K562 (cell line): ENCODE measurements around the gene STX7. TPM values are rescaled to one million over a fixed set of nuclear protein-coding genes. Genes with fewer than 3 reads are reported as not detected.

Experiments
- ATAC-seq: fragments of 200-7000 bp; cut with Tn5 transposase; 3 replicates; pipeline ENCODE4 v1.9.1; 2020; ENCODE audit warnings: moderate library complexity
- BruUV-seq: library from RNA; stranded (reverse); fragments of 400-500 nt; replicated peaks from 2 replicates; lab custom pipeline; 2021; lab: Mats Ljungman, UMichigan
- CTCF ChIA-PET: fragments of 300-600 bp; formaldehyde crosslinking; extraction: SDS; loops from one replicate; lab custom pipeline; 2021; ENCODE audit warnings: low intra/inter-chr PET ratio; lab: Yijun Ruan, JAX
- POLR2A ChIA-PET: fragments of 300-600, 350-650 bp; sonication (Branson Sonifier 250); formaldehyde crosslinking; extraction: SDS; loops from one replicate; lab custom pipeline; 2021; ENCODE audit warnings: antibody characterized with exemption, inconsistent platforms; lab: Yijun Ruan, JAX
- DNase-seq, 4 experiments: peaks; one replicate each; pipeline versions ENCODE4 v3.0.0 to v3.0.0-alpha.2; 2011 to 2018; ENCODE audit warnings: low spot score in 3 of 4, mixed read lengths in 3 of 4; ENCODE audit errors: extremely low read depth in 1 of 4
- FAIRE-seq: peaks from 2 replicates; lab custom pipeline; 2011; peaks lifted over from hg19 to GRCh38; lab: Jason Lieb, UNC
- H2AFZ ChIP-seq: 2 replicates; pipeline ENCODE4 v1.6.0; 2011; ENCODE audit warnings: low read depth, low read length, control low read depth, inconsistent platforms
- H3K27ac ChIP-seq: fragments of 200-600 bp; 3 replicates; pipeline ENCODE4 v1.8.0; 2011; ENCODE audit warnings: low read depth, mild to moderate bottlenecking, control low read depth, inconsistent platforms, low read length, moderate library complexity, mixed read lengths; ENCODE audit errors: extremely low read depth
- H3K27me3 ChIP-seq, 2 experiments: fragments of 300-600 bp in 1 of 2; 2 replicates in 1 of 2; 3 replicates in 1 of 2; pipeline versions ENCODE4 v1.6.0 to v1.8.0; 2011; ENCODE audit warnings: inconsistent platforms in 2 of 2, low read length in 2 of 2, mild to moderate bottlenecking in 1 of 2, mixed read lengths in 1 of 2, moderate library complexity in 1 of 2; ENCODE audit not compliant: control insufficient read depth in 2 of 2, insufficient read depth in 2 of 2
- H3K36me3 ChIP-seq: fragments of 300-600 bp; 3 replicates; pipeline ENCODE4 v1.8.0; 2011; ENCODE audit warnings: mild to moderate bottlenecking, low read length, inconsistent platforms; ENCODE audit not compliant: control insufficient read depth, insufficient read depth
- H3K4me1 ChIP-seq, 2 experiments: fragments of 200-600 bp in 1 of 2; replicated peaks in 1 of 2; 2 replicates in 1 of 2; 3 replicates in 1 of 2; pipeline versions ENCODE4 v1.5.1 to v1.8.0; 2011; ENCODE audit warnings: inconsistent platforms in 2 of 2, low read length in 2 of 2, mild to moderate bottlenecking in 1 of 2, mixed read lengths in 1 of 2, moderate library complexity in 1 of 2; ENCODE audit not compliant: control insufficient read depth in 2 of 2, insufficient read depth in 2 of 2
- H3K4me2 ChIP-seq: 2 replicates; pipeline ENCODE4 v1.6.1; 2011; ENCODE audit warnings: low read length, control low read depth, inconsistent platforms, mixed read lengths; ENCODE audit not compliant: insufficient read depth
- H3K4me3 ChIP-seq: fragments of 200-600 bp; sonication (generic), shearing (Covaris generic); 2 replicates; pipeline ENCODE4 v1.5.1; 2016; ENCODE audit warnings: control low read depth, inconsistent platforms
- H3K79me2 ChIP-seq: fragments of 200-600 bp; 3 replicates; pipeline ENCODE4 v1.8.0; 2011; ENCODE audit warnings: low read length, inconsistent platforms; ENCODE audit not compliant: control insufficient read depth, insufficient read depth
- H3K9ac ChIP-seq, 2 experiments: 2 replicates each; pipeline versions ENCODE4 v1.6.0 to v1.6.1; 2011; ENCODE audit warnings: low read depth in 2 of 2, low read length in 2 of 2, control low read depth in 1 of 2, inconsistent platforms in 1 of 2, mild to moderate bottlenecking in 1 of 2, mixed read lengths in 1 of 2; ENCODE audit not compliant: insufficient read depth in 1 of 2
- H3K9me1 ChIP-seq: one replicate; pipeline ENCODE4 v1.6.0; 2011; ENCODE audit warnings: inconsistent platforms, mild to moderate bottlenecking, low read length, moderate library complexity; ENCODE audit not compliant: control insufficient read depth, insufficient read depth
- H3K9me3 ChIP-seq: replicated peaks from 2 replicates; pipeline ENCODE4 v1.5.1; 2011; ENCODE audit warnings: low read depth, low read length, inconsistent platforms; ENCODE audit not compliant: control insufficient read depth, insufficient read depth
- H4K20me1 ChIP-seq: replicated peaks from 2 replicates; pipeline ENCODE4 v1.6.1; 2011; ENCODE audit warnings: low read length, inconsistent platforms, mixed read lengths; ENCODE audit not compliant: control insufficient read depth, insufficient read depth
- CBX2 ChIP-seq: fragments of 200-600 bp; sonication (generic); IDR thresholded peaks from one replicate; pipeline ENCODE4 v1.6.1; 2012; ENCODE audit warnings: mild to moderate bottlenecking, low read length, inconsistent platforms; ENCODE audit not compliant: insufficient read depth, poor library complexity, severe bottlenecking
- FIP1L1 ChIP-seq: fragments of 200-400 bp; formaldehyde crosslinking; IDR thresholded peaks from 2 replicates; pipeline ENCODE4 v1.6.1; 2018; ENCODE audit warnings: mild to moderate bottlenecking, low read depth, low read length; ENCODE audit not compliant: poor library complexity, severe bottlenecking
- FOXP1 ChIP-seq: sonication (generic); formaldehyde crosslinking; IDR thresholded peaks from 2 replicates; pipeline ENCODE4 v1.8.0; 2022; ENCODE audit warnings: mild to moderate bottlenecking, missing genetic modification reagents
- L3MBTL2 ChIP-seq: fragments of 450-650 bp; IDR thresholded peaks from 2 replicates; pipeline ENCODE4 v1.6.1; 2016; ENCODE audit warnings: mild to moderate bottlenecking, moderate library complexity
- MECOM ChIP-seq: fragments of 250-450 bp; sonication (Bioruptor Pico); IDR thresholded peaks from 2 replicates; pipeline ENCODE4 v1.8.0; 2022; ENCODE audit warnings: inconsistent platforms
- NCOA6 ChIP-seq: fragments of 450-650 bp; IDR thresholded peaks from 2 replicates; pipeline ENCODE4 v1.6.1; 2017; ENCODE audit warnings: mild to moderate bottlenecking
- NCOR1 ChIP-seq: fragments of 450-650 bp; IDR thresholded peaks from 2 replicates; pipeline ENCODE4 v1.6.1; 2016; ENCODE audit warnings: mild to moderate bottlenecking, moderate library complexity
- NFE2 ChIP-seq: IDR thresholded peaks from 2 replicates; pipeline ENCODE4 v1.6.1; 2014; ENCODE audit warnings: antibody characterized with exemption, low read depth
- PTRF ChIP-seq: fragments of 450-650 bp; IDR thresholded peaks from 2 replicates; pipeline ENCODE4 v1.6.1; 2016; ENCODE audit warnings: mild to moderate bottlenecking, missing genetic modification characterization, missing compliant biosample characterization
- RBM15 ChIP-seq: fragments of 200-400 bp; formaldehyde crosslinking; IDR thresholded peaks from 2 replicates; pipeline ENCODE4 v1.6.1; 2018; ENCODE audit warnings: mild to moderate bottlenecking, low read length, moderate library complexity; ENCODE audit not compliant: insufficient read depth
- XRCC5 ChIP-seq: fragments of 200-400 bp; formaldehyde crosslinking; IDR thresholded peaks from 2 replicates; pipeline ENCODE4 v1.6.1; 2017; ENCODE audit warnings: low read depth, mild to moderate bottlenecking, low read length
- ZFPM2 ChIP-seq: fragments of 250-450 bp; sonication (Bioruptor Pico); IDR thresholded peaks from 2 replicates; pipeline ENCODE4 v1.5.1; 2022; ENCODE audit warnings: mild to moderate bottlenecking
- ZNF124 ChIP-seq: sonication (generic); formaldehyde crosslinking; IDR thresholded peaks from 2 replicates; pipeline ENCODE4 v1.8.1; 2022; ENCODE audit warnings: missing genetic modification reagents
- ZNF274 ChIP-seq: IDR thresholded peaks from 2 replicates; pipeline ENCODE4 v1.6.1; 2011; ENCODE audit warnings: low read depth, mild to moderate bottlenecking, low read length, moderate library complexity, borderline replicate concordance
- ZNF696 ChIP-seq: fragments of 250-450 bp; sonication (Bioruptor Pico); conservative IDR thresholded peaks from 2 replicates; pipeline ENCODE4 v1.4.0; 2020; ENCODE audit warnings: mild to moderate bottlenecking, moderate library complexity
- WGBS: fragments of 100-300 bp; shearing (Covaris generic); methylation state at CpG from one replicate; pipeline ENCODE4 v1.1.6; 2016; ENCODE audit warnings: low coverage, mixed read lengths; ENCODE audit not compliant: insufficient coverage; ENCODE audit errors: missing lambda C conversion rate; 5-methylcytosine and 5-hydroxymethylcytosine counted together
- in situ Hi-C: fragments of 300-500 bp; cut with MboI; formaldehyde crosslinking; loops from 4 replicates; pipeline ENCODE4 v1.15.0; 2018; ENCODE audit warnings: inconsistent platforms, mixed read lengths
- intact Hi-C: fragments of 100-400 bp; cut with micrococcal nuclease; formaldehyde crosslinking; loops from 2 replicates; pipeline ENCODE4 v1.14.2; 2022
- polyA plus RNA-seq, 8 experiments: library from polyadenylated mRNA; depleted of rRNA in 4 of 8; stranded (reverse) in 5 of 8; unstranded in 3 of 8; fragments of >200 nt; fragmentation: Nextera tagmentation in 2 of 8; fragmentation: Illumina TruSeq in 1 of 8; extraction: Ambion mirVana in 2 of 8; extraction: Trizol in 1 of 8; gene quantifications; 2 replicates each; pipeline versions ENCODE4 v1.2.1 to v1.2.3, GENCODE V29; 2011 to 2014; ENCODE audit warnings: inconsistent platforms in 1 of 8, missing spikeins in 1 of 8
- total RNA-seq, 7 experiments: library from RNA; depleted of rRNA in 6 of 7; stranded (reverse); fragments of >200 nt in 6 of 7; fragmentation: Illumina TruSeq in 2 of 7; extraction: Trizol in 2 of 7; gene quantifications; 2 replicates each; pipeline versions ENCODE4 v1.2.1 to v1.2.3, GENCODE V29; 2011 to 2021; ENCODE audit warnings: low replicate concordance in 1 of 7
- TF ChIP-seq, protein P1 (sequence below), 3 experiments: fragments of 200-800 bp in 1 of 3; fragments of 250-450 bp in 1 of 3; fragments of 450-650 bp in 1 of 3; sonication (Bioruptor Pico) in 1 of 3; sonication (Bioruptor generic) in 1 of 3; formaldehyde crosslinking in 1 of 3; IDR thresholded peaks; 2 replicates each; pipeline versions ENCODE4 v1.6.1 to v1.8.0; 2016 to 2022; ENCODE audit warnings: mild to moderate bottlenecking in 2 of 3, missing genetic modification characterization in 2 of 3, missing compliant biosample characterization in 1 of 3, moderate library complexity in 1 of 3

Gene STX7
- total and polyA plus RNA-seq, 9 of the 15 experiments (the other 6 are each of a cell fraction or from before 2014, with no cell fraction given): 13.0 to 34.4 (median 25.3) TPM

- Histone ChIP-seq H3K9me1 (no peaks in the 10 kb centered on the region), H3K27me3 (no peaks in the 10 kb centered on the region), H3K79me2 (no peaks in the 10 kb centered on the region), H3K4me2 (no peak overlapping the region), H4K20me1 (no peaks in the 10 kb centered on the region), H3K9me3 (no peaks in the 10 kb centered on the region), H2AFZ (no peak overlapping the region), H3K4me1 (no peaks in the 10 kb centered on the region), H3K4me3 (no peak overlapping the region), H3K27ac (no peak overlapping the region), H3K36me3 (no peaks in the 10 kb centered on the region), H3K9ac (no peak overlapping the region)
- ATAC-seq (no peak), DNase-seq (no peak), FAIRE-seq (no peak)
- no TSS peak for BruUV-seq
- 18% methylated on average over 4 of the region's 4 CpGs for WGBS
- ChIA-PET CTCF (no interaction called here), POLR2A (no interaction called here)
- intact Hi-C loops: no loop called here
- in situ Hi-C loops: no loop called here
- TF ChIP-seq NCOR1 (no peak), CBX2 (no peak), ZFPM2 (CRISPR knock-in tag) (no peak), FOXP1 (CRISPR knock-in tag) (no peak), PTRF (tag) (no peak), FIP1L1 (no peak), RBM15 (no peak), ZNF124 (CRISPR knock-in tag) (no peak), NFE2 (no peak), NCOA6 (no peak), XRCC5 (no peak), ZNF274 (no peak), L3MBTL2 (no peak), MECOM (CRISPR knock-in tag) (no peak), ZNF696 (CRISPR knock-in tag) (no peak)
- TF ChIP-seq, protein P1, sequence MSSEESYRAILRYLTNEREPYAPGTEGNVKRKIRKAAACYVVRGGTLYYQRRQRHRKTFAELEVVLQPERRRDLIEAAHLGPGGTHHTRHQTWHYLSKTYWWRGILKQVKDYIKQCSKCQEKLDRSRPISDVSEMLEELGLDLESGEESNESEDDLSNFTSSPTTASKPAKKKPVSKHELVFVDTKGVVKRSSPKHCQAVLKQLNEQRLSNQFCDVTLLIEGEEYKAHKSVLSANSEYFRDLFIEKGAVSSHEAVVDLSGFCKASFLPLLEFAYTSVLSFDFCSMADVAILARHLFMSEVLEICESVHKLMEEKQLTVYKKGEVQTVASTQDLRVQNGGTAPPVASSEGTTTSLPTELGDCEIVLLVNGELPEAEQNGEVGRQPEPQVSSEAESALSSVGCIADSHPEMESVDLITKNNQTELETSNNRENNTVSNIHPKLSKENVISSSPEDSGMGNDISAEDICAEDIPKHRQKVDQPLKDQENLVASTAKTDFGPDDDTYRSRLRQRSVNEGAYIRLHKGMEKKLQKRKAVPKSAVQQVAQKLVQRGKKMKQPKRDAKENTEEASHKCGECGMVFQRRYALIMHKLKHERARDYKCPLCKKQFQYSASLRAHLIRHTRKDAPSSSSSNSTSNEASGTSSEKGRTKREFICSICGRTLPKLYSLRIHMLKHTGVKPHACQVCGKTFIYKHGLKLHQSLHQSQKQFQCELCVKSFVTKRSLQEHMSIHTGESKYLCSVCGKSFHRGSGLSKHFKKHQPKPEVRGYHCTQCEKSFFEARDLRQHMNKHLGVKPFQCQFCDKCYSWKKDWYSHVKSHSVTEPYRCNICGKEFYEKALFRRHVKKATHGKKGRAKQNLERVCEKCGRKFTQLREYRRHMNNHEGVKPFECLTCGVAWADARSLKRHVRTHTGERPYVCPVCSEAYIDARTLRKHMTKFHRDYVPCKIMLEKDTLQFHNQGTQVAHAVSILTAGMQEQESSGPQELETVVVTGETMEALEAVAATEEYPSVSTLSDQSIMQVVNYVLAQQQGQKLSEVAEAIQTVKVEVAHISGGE (CRISPR knock-in tag; IDR thresholded peaks at IDR 0.05): no peak
Measured at GRCh38 chr6:132446141-132446854, 66.6 kb downstream of the STX7 start.
